IPS DF 4.7 (cell line): ENCODE data around the gene SPATS2L.

Experiments
- DNase-seq: peaks from one replicate; pipeline ENCODE4 v3.0.0-alpha.2; 2013; ENCODE audit warnings: low spot score; ENCODE audit errors: extremely low read depth

SPATS2L gene

GRCh38 chr2:200496696-200497095, 190.2 kb downstream of the SPATS2L start:
- no peak for DNase-seq

- DNase-seq: no peak
Observed at GRCh38 chr2:200498402-200499162, 192.1 kb downstream of the SPATS2L start.

GRCh38 chr2:200502196-200502595, 195.7 kb downstream of the SPATS2L start:
- DNase-seq: no peak

DNA sequence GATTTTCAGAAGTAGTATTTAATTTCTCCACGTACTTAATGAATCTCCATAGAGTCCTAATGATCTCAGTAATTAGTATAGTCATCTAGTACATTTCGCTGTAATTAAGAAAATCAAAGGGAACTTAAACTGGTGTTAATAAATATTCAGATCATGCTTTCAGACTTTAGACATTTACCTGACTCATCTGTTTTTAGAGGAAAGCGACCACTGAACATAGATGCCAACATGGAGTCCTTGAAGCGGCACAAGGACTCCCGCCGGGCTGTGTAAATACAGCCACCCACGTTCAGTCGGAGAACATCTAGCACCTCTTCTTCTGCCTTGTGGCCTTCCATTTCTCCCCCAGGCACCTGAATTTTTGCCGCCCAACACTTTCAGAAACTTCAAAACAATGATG, 200.2 kb downstream of the SPATS2L start:
- no peak for DNase-seq

GRCh38 chr2:200507179-200507578, 200.7 kb downstream of the SPATS2L start:
- DNase-seq: no peak

GRCh38 chr2:200509235-200509611, 202.7 kb downstream of the SPATS2L start:
- DNase-seq: no peak

- DNase-seq: peak; percentile 56
Observed at GRCh38 chr2:200509612-200510433, 203.3 kb downstream of the SPATS2L start, which contains the start of gene KCTD18. KCTD18 (minus strand) TSS chr2:200510068; CDS start chr2:200507016, 3,052 bp downstream.

DNA sequence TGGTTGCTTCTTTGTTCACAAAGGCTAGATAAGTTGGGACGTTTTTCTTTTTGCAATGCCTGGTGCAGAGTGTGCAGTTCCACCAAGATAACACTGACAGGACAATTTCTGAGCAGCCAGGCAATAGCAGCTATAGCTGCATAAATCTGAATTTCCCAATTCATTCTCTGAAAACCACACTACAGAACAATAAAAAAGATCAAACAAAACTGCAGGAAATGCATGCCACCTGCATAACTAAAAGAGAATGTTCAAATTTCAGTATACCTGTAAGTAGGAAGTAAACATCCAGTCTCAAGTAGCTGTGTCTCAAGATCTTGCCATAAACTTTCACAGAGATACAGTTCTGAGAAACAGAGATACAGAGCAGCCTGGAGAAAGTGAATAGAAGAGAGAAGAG, 208.7 kb downstream of the SPATS2L start:
- DNase-seq: no peak

- no peak for DNase-seq
Observed at GRCh38 chr2:200523158-200523557, 216.7 kb downstream of the SPATS2L start.

GRCh38 chr2:200523604-200524003, 217.1 kb downstream of the SPATS2L start:
- no peak for DNase-seq

- DNase-seq: no peak
Observed at GRCh38 chr2:200525066-200525465, 218.6 kb downstream of the SPATS2L start.

GRCh38 chr2:200525551-200525881, 219.0 kb downstream of the SPATS2L start:
- DNase-seq: no peak

DNA sequence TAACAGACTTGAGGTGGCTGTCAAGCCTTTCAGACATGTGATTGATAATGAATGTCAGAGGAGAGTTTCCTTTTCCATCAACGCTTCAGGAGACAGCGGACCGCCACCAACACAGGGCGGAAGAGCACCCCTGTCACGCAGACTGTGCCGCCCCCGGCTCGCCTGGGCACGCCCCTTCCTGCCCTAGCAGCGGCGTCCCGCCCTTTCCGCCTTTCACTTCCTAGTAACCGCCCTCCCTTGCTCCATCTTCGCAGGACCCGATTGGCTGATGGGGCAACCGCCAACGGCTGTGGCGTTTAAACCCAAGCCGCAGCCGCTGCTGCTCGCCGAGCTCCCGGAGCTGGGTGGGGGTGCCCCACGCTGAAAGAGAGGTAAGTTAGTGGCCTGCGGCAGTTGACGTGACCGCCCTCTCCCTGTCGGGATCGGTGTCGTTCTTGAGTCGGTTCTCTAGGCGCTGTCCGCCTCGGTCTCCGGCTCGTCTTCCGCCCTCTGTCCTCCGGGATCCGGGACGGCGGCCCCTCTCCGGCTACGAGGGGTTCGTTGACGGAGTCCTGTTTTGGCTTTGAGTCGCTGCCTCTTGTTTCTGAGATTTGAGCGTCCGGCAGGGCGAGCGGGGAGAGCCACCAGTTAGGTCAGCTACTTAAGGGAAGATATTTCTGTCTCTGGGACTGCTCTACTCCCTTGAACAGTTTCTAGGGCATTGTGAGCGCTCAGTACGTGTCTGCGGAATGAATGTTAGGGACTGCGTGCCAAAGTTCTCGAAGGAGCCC, 219.6 kb downstream of the SPATS2L start, which contains the start of gene SGO2:
Gene SGO2 (plus strand): TSS at position 326 of the 770 bp plus-strand sequence. CDS start 6,769 bp downstream, outside the sequence.
- DNase-seq: peak; percentile 75

DNA sequence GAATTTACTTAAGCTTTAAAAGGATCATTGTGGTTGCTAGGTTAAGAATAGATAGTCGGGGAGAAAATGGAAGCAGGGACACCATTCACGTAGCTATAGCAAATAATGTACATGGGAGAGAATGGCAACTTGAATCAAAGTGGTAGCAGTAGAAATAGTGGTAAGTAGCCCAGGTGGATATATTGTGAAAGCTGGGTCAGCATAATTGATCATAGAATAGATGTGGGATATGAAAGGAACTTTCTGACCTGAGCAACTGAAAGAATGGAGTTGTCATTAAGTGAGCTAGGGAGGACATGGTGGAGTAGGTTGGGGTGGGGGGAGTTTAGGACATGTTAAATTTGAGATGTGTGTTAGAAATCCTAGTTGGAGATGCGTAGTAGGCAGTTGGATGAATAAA, 221.7 kb downstream of the SPATS2L start:
- DNase-seq: no peak
